H1 (cell line): ENCODE results near the gene ADPRH. TPM values are rescaled to one million over a fixed set of nuclear protein-coding genes. Genes with fewer than 3 reads are reported as not detected.

Experiments
- CTCF ChIA-PET: fragments of 300-600 bp; sonication (Branson Sonifier 250); formaldehyde crosslinking; loops from one replicate; lab custom pipeline; 2021; ENCODE audit not compliant: partially characterized antibody; lab: Charles Lee
- POLR2A ChIA-PET: fragments of 300-600 bp; sonication (Branson Sonifier 250); formaldehyde crosslinking; loops from one replicate; lab custom pipeline; 2021; ENCODE audit warnings: inconsistent platforms; ENCODE audit not compliant: partially characterized antibody; lab: Charles Lee
- DNase-seq, 2 experiments: peaks; one replicate each; pipeline versions ENCODE4 v3.0.0 to v3.0.0-alpha.2; 2010 to 2022; ENCODE audit warnings: low spot score in 2 of 2, low read depth in 1 of 2, mixed read lengths in 1 of 2
- FAIRE-seq: peaks from 2 replicates; lab custom pipeline; 2011; peaks lifted over from hg19 to GRCh38; lab: Jason Lieb, UNC
- H2AFZ ChIP-seq: 2 replicates; pipeline ENCODE4 v1.8.1; 2012; ENCODE audit warnings: low read length, inconsistent platforms
- H2AK5ac ChIP-seq: 2 replicates; pipeline ENCODE4 v1.6.1; 2013; ENCODE audit warnings: low read depth, low read length
- H2BK120ac ChIP-seq: replicated peaks from 2 replicates; pipeline ENCODE3; 2013; ENCODE audit warnings: low read depth, low read length, inconsistent platforms
- H2BK12ac ChIP-seq: 2 replicates; pipeline ENCODE4 v1.6.1; 2013; ENCODE audit warnings: low read depth, low read length
- H2BK15ac ChIP-seq: 2 replicates; pipeline ENCODE4 v1.6.1; 2013; ENCODE audit warnings: low read length
- H2BK20ac ChIP-seq: 2 replicates; pipeline ENCODE4 v1.6.1; 2013; ENCODE audit warnings: low read length
- H2BK5ac ChIP-seq: 2 replicates; pipeline ENCODE4 v1.6.1; 2013; ENCODE audit warnings: low read depth, low read length
- H3K14ac ChIP-seq: 2 replicates; pipeline ENCODE4 v1.6.1; 2013; ENCODE audit warnings: inconsistent platforms; ENCODE audit not compliant: insufficient read length
- H3K18ac ChIP-seq: 2 replicates; pipeline ENCODE4 v1.6.1; 2013; ENCODE audit warnings: low read length; ENCODE audit errors: extremely low read depth
- H3K23ac ChIP-seq: 2 replicates; pipeline ENCODE4 v1.6.1; 2013; ENCODE audit warnings: inconsistent platforms; ENCODE audit not compliant: insufficient read length
- H3K23me2 ChIP-seq: 2 replicates; pipeline ENCODE4 v1.6.1; 2013; ENCODE audit warnings: low read depth, low read length
- H3K27ac ChIP-seq: 2 replicates; pipeline ENCODE4 v1.6.1; 2011; ENCODE audit warnings: low read depth, low read length, inconsistent platforms
- H3K27me3 ChIP-seq, 4 experiments: replicated peaks in 1 of 4; 1 replicate in 1 of 4; 2 replicates in 3 of 4; pipeline versions ENCODE4 v1.6.1 to v1.8.1; 2011 to 2013; ENCODE audit warnings: low read length in 3 of 4, mild to moderate bottlenecking in 3 of 4, inconsistent platforms in 2 of 4, mixed read lengths in 2 of 4, moderate library complexity in 1 of 4; ENCODE audit not compliant: control insufficient read depth in 3 of 4, insufficient read depth in 3 of 4; ENCODE audit errors: extremely low read depth in 1 of 4
- H3K36me3 ChIP-seq, 4 experiments: 2 replicates each; pipeline versions ENCODE4 v1.6.1 to v1.8.1; 2011 to 2013; ENCODE audit warnings: mild to moderate bottlenecking in 4 of 4, low read length in 3 of 4, moderate library complexity in 2 of 4, control low read depth in 1 of 4, inconsistent platforms in 1 of 4; ENCODE audit not compliant: insufficient read depth in 4 of 4, control insufficient read depth in 2 of 4
- H3K4ac ChIP-seq: replicated peaks from 2 replicates; pipeline ENCODE3; 2013; ENCODE audit warnings: low read length, low read depth, mixed read lengths, inconsistent platforms; ENCODE audit not compliant: insufficient read length
- H3K4me1 ChIP-seq, 4 experiments: replicated peaks in 1 of 4; 1 replicate in 1 of 4; 2 replicates in 3 of 4; pipeline versions ENCODE4 v1.6.1 to v1.8.1; 2011 to 2013; ENCODE audit warnings: low read length in 3 of 4, inconsistent platforms in 2 of 4, mixed read lengths in 1 of 4; ENCODE audit not compliant: insufficient read depth in 4 of 4, control insufficient read depth in 3 of 4
- H3K4me2 ChIP-seq, 2 experiments: 2 replicates each; pipeline versions ENCODE4 v1.6.1 to v1.8.1; 2011 to 2013; ENCODE audit warnings: low read depth in 2 of 2, low read length in 2 of 2, control low read depth in 1 of 2, inconsistent platforms in 1 of 2, mild to moderate bottlenecking in 1 of 2; ENCODE audit not compliant: insufficient read depth in 1 of 2
- H3K4me3 ChIP-seq, 4 experiments: fragments of 200-600, 300-600 bp in 1 of 4; sonication (generic), shearing (Covaris generic), sonication (Bioruptor Twin) in 1 of 4; 2 replicates each; pipeline versions ENCODE4 v1.5.1 to v1.8.1; 2011 to 2016; ENCODE audit warnings: low read length in 4 of 4, low read depth in 3 of 4, control low read depth in 2 of 4, inconsistent platforms in 2 of 4, mild to moderate bottlenecking in 2 of 4, mixed read lengths in 1 of 4, moderate library complexity in 1 of 4; ENCODE audit not compliant: insufficient read depth in 2 of 4; ENCODE audit errors: extremely low read depth in 1 of 4
- H3K56ac ChIP-seq: replicated peaks from 2 replicates; pipeline ENCODE3; 2013; ENCODE audit warnings: low read depth, mild to moderate bottlenecking, mixed read lengths, low read length, inconsistent platforms; ENCODE audit not compliant: insufficient read length
- H3K79me1 ChIP-seq: 2 replicates; pipeline ENCODE4 v1.6.1; 2013; ENCODE audit warnings: low read depth, low read length, control low read depth
- H3K79me2 ChIP-seq, 2 experiments: 2 replicates each; pipeline versions ENCODE4 v1.6.1 to v1.8.1; 2012 to 2013; ENCODE audit warnings: low read length in 2 of 2, mild to moderate bottlenecking in 2 of 2, inconsistent platforms in 1 of 2; ENCODE audit not compliant: insufficient read depth in 2 of 2, control insufficient read depth in 1 of 2
- H3K9ac ChIP-seq, 4 experiments: replicated peaks in 1 of 4; 1 replicate in 1 of 4; 2 replicates in 3 of 4; pipeline versions ENCODE4 v1.6.1 to v1.8.1; 2011 to 2013; ENCODE audit warnings: low read depth in 3 of 4, low read length in 3 of 4, control low read depth in 2 of 4, mild to moderate bottlenecking in 2 of 4, moderate library complexity in 2 of 4, inconsistent platforms in 1 of 4; ENCODE audit errors: extremely low read depth in 1 of 4
- H3K9me3 ChIP-seq, 2 experiments: 2 replicates each; pipeline versions ENCODE4 v1.6.1 to v1.8.1; 2012 to 2013; ENCODE audit warnings: mild to moderate bottlenecking in 2 of 2, moderate library complexity in 2 of 2, control low read depth in 1 of 2, inconsistent platforms in 1 of 2, low read depth in 1 of 2, low read length in 1 of 2, mixed read lengths in 1 of 2; ENCODE audit not compliant: insufficient read depth in 2 of 2
- H4K20me1 ChIP-seq, 2 experiments: replicated peaks in 1 of 2; 2 replicates each; pipeline versions ENCODE3 to v1.8.1; 2011 to 2013; ENCODE audit warnings: inconsistent platforms in 2 of 2, low read length in 2 of 2, mild to moderate bottlenecking in 1 of 2; ENCODE audit not compliant: insufficient read depth in 2 of 2, control insufficient read depth in 1 of 2
- H4K5ac ChIP-seq: 2 replicates; pipeline ENCODE4 v1.6.1; 2013; ENCODE audit warnings: low read length, low read depth, mixed read lengths, inconsistent platforms; ENCODE audit not compliant: insufficient read length
- H4K8ac ChIP-seq: 2 replicates; pipeline ENCODE4 v1.8.0; 2013; ENCODE audit warnings: mild to moderate bottlenecking, moderate library complexity, low read length, inconsistent platforms; ENCODE audit not compliant: insufficient read depth; ENCODE audit errors: extremely low read depth
- H4K91ac ChIP-seq: replicated peaks from 2 replicates; pipeline ENCODE3; 2013; ENCODE audit warnings: low read length, mixed read lengths, inconsistent platforms; ENCODE audit not compliant: insufficient read length
- CBX5 ChIP-seq: fragments of 300-800, 300-1000 bp; sonication (generic); IDR thresholded peaks from 2 replicates; pipeline ENCODE4 v1.7.1; 2016; ENCODE audit warnings: antibody characterized with exemption, low read length, low read depth
- CHD2 ChIP-seq: IDR thresholded peaks from 2 replicates; pipeline ENCODE4 v1.6.1; 2012; ENCODE audit warnings: low read length, improper control_type of control experiment
- RBBP5 ChIP-seq: IDR thresholded peaks from 2 replicates; pipeline ENCODE4 v1.7.1; 2012; ENCODE audit warnings: low read depth, mild to moderate bottlenecking, inconsistent platforms, low read length, moderate library complexity, borderline replicate concordance
- RFX5 ChIP-seq: IDR thresholded peaks from 2 replicates; pipeline ENCODE4 v1.6.1; 2011; ENCODE audit warnings: low read depth, low read length, improper control_type of control experiment, borderline replicate concordance
- RXRA ChIP-seq: IDR thresholded peaks from 2 replicates; pipeline ENCODE4 v1.6.1; 2011; ENCODE audit warnings: low read depth, mild to moderate bottlenecking, low read length, moderate library complexity; ENCODE audit not compliant: insufficient read depth
- YY1 ChIP-seq: IDR thresholded peaks from 2 replicates; pipeline ENCODE4 v1.6.1; 2011; ENCODE audit warnings: low read depth, mild to moderate bottlenecking, low read length
- WGBS, 2 experiments: shearing (Covaris generic) in 1 of 2; methylation state at CpG; one replicate each; pipeline versions ENCODE4 v1.1.6 to v1.1.7; 2013 to 2015; ENCODE audit warnings: low lambda C conversion rate in 2 of 2, mixed read lengths in 2 of 2, inconsistent platforms in 1 of 2, low coverage in 1 of 2, missing lambda C conversion rate in 1 of 2; ENCODE audit not compliant: insufficient replicate concordance in 2 of 2, insufficient coverage in 1 of 2, insufficient read length in 1 of 2; ENCODE audit errors: extremely low coverage in 1 of 2, missing lambda C conversion rate in 1 of 2; 5-methylcytosine and 5-hydroxymethylcytosine counted together
- polyA plus RNA-seq, 7 experiments: library from polyadenylated mRNA; depleted of rRNA in 3 of 7; stranded (reverse) in 5 of 7; unstranded in 2 of 7; fragments of >200 nt in 5 of 7; fragments of 200-250 nt in 2 of 7; gene quantifications; 1 replicate in 5 of 7; 2 replicates in 1 of 7; 4 replicates in 1 of 7; pipeline versions ENCODE4 v1.2.1 to v1.2.3, GENCODE V29; 2011 to 2013; ENCODE audit warnings: missing spikeins in 2 of 7, mixed read lengths in 2 of 7
- total RNA-seq: library from RNA; stranded (reverse); fragmentation: NEBNext Ultra II Directional; extraction: Animal tissue kit (Norgen Biotek cat#: 25700); gene quantifications from 2 replicates; pipeline ENCODE4 v1.2.1, GENCODE V29; 2021

ADPRH gene
- total and polyA plus RNA-seq, 2 of the 8 experiments (the other 6 are each of a cell fraction or from before 2014, with no cell fraction given) = 2.6 to 4.2 TPM

- Histone ChIP-seq H3K4me3 (no peak overlapping the region), H3K23me2 (no peaks in the 10 kb centered on the region), H4K8ac (0 out of 2 replicates have a peak overlapping the region, but pooled peaks have one; percentile 22), H3K4me2 (no peak overlapping the region), H3K9me3 (no peaks in the 10 kb centered on the region), H2BK15ac (no peak overlapping the region), H2BK120ac (no peak overlapping the region), H3K4ac (no peak overlapping the region), H3K79me1 (no peaks in the 10 kb centered on the region), H3K27ac (no peak overlapping the region), H2BK5ac (no peak overlapping the region), H3K9ac (no peak overlapping the region), H3K79me2 (no peaks in the 10 kb centered on the region), H3K36me3 (no peaks in the 10 kb centered on the region), H4K20me1 (no peaks in the 10 kb centered on the region), H3K18ac (no peak overlapping the region), H3K23ac (no peak overlapping the region), H3K56ac (no peak overlapping the region), H3K4me1 (peaks cover 0 to 4% (median 1%) of the 10 kb centered on the region in 4 experiments; a peak in 2 of 7 replicates), H2BK20ac (no peak overlapping the region), H4K5ac (no peak overlapping the region), H2AFZ (no peak overlapping the region), H3K27me3 (no peaks in the 10 kb centered on the region), H2BK12ac (no peak overlapping the region), H3K14ac (no peak overlapping the region), H2AK5ac (no peak overlapping the region), H4K91ac (no peak overlapping the region)
- POLR2A ChIA-PET = no interaction called here
- CTCF ChIA-PET = interaction anchor here (1.0 kb wide), 1 partner anchor 135 kb away, joined by 3 read pairs; no protein-coding TSS in a partner anchor
- DNase-seq (no peak), FAIRE-seq (no peak)
- WGBS, 2 experiments = 81% methylated on average over 4 of the region's 4 CpGs; no CpG with 5 or more reads in 1 of the 2 experiments
- no peak for TF ChIP-seq RBBP5
- TF ChIP-seq YY1 = no peak
- no peak for TF ChIP-seq RFX5
- no peak for TF ChIP-seq RXRA
- TF ChIP-seq CBX5 = no peak
- TF ChIP-seq CHD2 = no peak
These were observed 24.0 kb upstream of the ADPRH start for GRCh38 chr3:119555309-119555735.
